ENCODE data around the gene ADCY10.
"Not testable (repeated sequence)": the region's sequence is repeated elsewhere in the genome, so short reads cannot be mapped to it uniquely, and the experiment has no call there.

ADCY10 gene

DNA sequence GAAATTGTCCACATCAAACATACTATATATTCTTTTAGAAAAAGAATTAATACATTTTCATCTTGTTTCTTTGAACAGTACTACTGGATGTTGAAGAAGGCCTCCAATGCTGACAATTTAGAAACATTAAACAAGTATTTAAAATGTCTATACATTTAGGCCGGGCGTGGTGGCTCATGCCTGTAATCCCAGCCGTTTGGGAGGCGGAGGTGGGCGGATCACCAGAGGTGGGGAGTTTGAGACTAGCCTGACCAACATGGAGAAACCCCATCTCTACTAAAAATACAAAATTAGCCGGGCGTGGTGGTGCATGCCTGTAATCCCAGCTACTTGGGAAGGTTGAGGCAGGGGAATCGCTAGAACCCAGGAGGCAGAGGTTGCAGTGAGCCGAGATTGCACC, 15.0 kb upstream of the ADCY10 start:
- WGBS (ENCODE audit: extremely low coverage, insufficient coverage, insufficient read length): no CpG with 5 or more reads among the region's 9 CpGs
- H3K14ac ChIP-seq (ENCODE audit: low read length); H3K4me1 ChIP-seq (ENCODE audit: control insufficient read depth in 1 of 2, insufficient read depth in 2 of 2, low read length in 2 of 2); H3K79me2 ChIP-seq (ENCODE audit: control insufficient read depth, insufficient read depth, low read length, poor library complexity); H3K27ac ChIP-seq (ENCODE audit: low read depth, low read length); H2BK12ac ChIP-seq (ENCODE audit: low read length); H2AK5ac ChIP-seq (ENCODE audit: low read length); H4K8ac ChIP-seq (ENCODE audit: low read depth, low read length); H3K9me3 ChIP-seq (ENCODE audit: insufficient read depth, low read depth, low read length); H3K4me2 ChIP-seq (ENCODE audit: low read length); H2BK120ac ChIP-seq (ENCODE audit: insufficient read depth, low read length, poor library complexity); H3K18ac ChIP-seq (ENCODE audit: low read length); H3K9ac ChIP-seq (ENCODE audit: low read length); H3K36me3 ChIP-seq (ENCODE audit: control insufficient read depth in 1 of 2, insufficient read depth in 2 of 2, low read length in 2 of 2); H2AFZ ChIP-seq (ENCODE audit: insufficient read depth, low read length, poor library complexity); H3K27me3 ChIP-seq (ENCODE audit: insufficient read depth, low read length); H3K4ac ChIP-seq (ENCODE audit: low read depth, low read length); H2BK5ac ChIP-seq (ENCODE audit: low read depth, low read length, poor library complexity); H4K12ac ChIP-seq (ENCODE audit: low read depth, low read length); DNase-seq; H4K91ac ChIP-seq (ENCODE audit: low read depth, low read length); H3K79me1 ChIP-seq (ENCODE audit: low read length); H3K23ac ChIP-seq (ENCODE audit: low read length); H3K4me3 ChIP-seq (ENCODE audit: low read depth, low read length): not testable (repeated sequence)

DNA sequence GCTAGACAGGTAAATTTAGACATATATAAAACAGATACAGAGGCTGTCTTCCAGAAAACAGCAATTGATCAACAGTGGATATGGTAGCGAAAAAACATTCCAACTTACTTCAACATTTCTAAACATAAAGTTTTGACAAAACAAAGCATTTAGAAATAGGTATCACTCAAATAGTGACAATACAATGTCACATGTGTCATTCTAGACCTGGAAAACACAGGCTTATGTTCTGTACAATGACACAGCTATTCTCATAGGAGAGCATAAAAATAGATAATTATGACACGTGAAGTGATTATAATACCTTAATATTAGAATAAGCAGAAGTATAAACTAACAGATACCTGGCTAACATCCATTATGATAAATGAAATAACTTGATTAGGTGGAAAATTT, 14.5 kb upstream of the ADCY10 start:
- H2BK12ac ChIP-seq (ENCODE audit: low read length): no peak overlapping the region
- H3K79me2 ChIP-seq (ENCODE audit: control insufficient read depth, insufficient read depth, low read length, poor library complexity): peaks cover 2% of the 10 kb centered on the region
- H3K9ac ChIP-seq (ENCODE audit: low read length): no peak overlapping the region
- H3K4me3 ChIP-seq (ENCODE audit: low read depth, low read length): no peak overlapping the region
- no peak overlapping the region for H2AFZ ChIP-seq (ENCODE audit: insufficient read depth, low read length, poor library complexity)
- H3K18ac ChIP-seq (ENCODE audit: low read length): no peak overlapping the region
- no peak overlapping the region for H4K91ac ChIP-seq (ENCODE audit: low read depth, low read length)
- no peak overlapping the region for H3K14ac ChIP-seq (ENCODE audit: low read length)
- H4K8ac ChIP-seq (ENCODE audit: low read depth, low read length): no peak overlapping the region
- no peaks in the 10 kb centered on the region for H3K9me3 ChIP-seq (ENCODE audit: insufficient read depth, low read depth, low read length)
- H3K4ac ChIP-seq (ENCODE audit: low read depth, low read length): no peak overlapping the region
- H3K36me3 ChIP-seq (ENCODE audit: control insufficient read depth in 1 of 2, insufficient read depth in 2 of 2, low read length in 2 of 2): no peaks in the 10 kb centered on the region
- no peak overlapping the region for H4K12ac ChIP-seq (ENCODE audit: low read depth, low read length)
- no CpG with 5 or more reads among the region's 2 CpGs for WGBS (ENCODE audit: extremely low coverage, insufficient coverage, insufficient read length)
- no peak for DNase-seq
- H2BK5ac ChIP-seq (ENCODE audit: low read depth, low read length, poor library complexity): no peak overlapping the region
- H2BK120ac ChIP-seq (ENCODE audit: insufficient read depth, low read length, poor library complexity): no peak overlapping the region
- no peak overlapping the region for H3K4me2 ChIP-seq (ENCODE audit: low read length)
- H3K27ac ChIP-seq (ENCODE audit: low read depth, low read length): no peak overlapping the region
- H3K23ac ChIP-seq (ENCODE audit: low read length): no peak overlapping the region
- H2AK5ac ChIP-seq (ENCODE audit: low read length): no peak overlapping the region
- H3K79me1 ChIP-seq (ENCODE audit: low read length): no peaks in the 10 kb centered on the region
- peaks cover 0 to 2% of the 10 kb centered on the region in 2 experiments for H3K4me1 ChIP-seq (ENCODE audit: control insufficient read depth in 1 of 2, insufficient read depth in 2 of 2, low read length in 2 of 2)
- H3K27me3 ChIP-seq (ENCODE audit: insufficient read depth, low read length): no peaks in the 10 kb centered on the region

DNA sequence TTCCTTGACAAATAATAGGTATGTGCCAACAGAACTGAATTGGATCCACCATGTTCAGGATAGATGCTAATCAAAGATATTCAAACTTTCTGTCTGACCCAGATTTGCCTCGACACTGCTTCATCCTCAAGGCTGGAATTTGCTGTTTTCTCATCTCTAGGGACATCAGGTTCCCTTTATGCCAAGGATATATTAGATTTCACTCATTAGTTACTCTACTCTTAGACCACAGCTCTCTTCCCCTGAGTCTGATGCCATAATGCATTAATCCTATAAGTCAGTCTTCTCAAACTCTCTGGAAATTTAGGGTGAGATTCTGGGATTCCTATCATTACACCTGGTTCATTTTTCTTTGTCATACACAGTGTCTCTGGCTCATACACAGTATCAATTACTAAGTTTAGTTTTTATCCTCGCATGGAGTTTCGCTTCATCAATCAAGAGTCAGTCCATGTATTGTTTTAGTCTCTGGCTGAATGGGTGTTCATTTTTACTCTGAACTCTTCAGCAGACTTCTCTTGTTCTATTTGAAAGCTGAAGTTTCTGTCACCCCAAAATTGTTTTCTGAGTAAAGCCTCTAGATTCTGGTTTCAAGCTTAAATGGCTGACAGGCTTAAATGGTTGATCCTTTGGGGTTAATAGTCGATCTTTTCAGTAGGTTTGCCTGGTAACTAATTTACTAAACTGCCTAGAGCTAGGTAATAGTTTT, 13.3 kb upstream of the ADCY10 start:
- Histone ChIP-seq H3K9me3 (ENCODE audit: insufficient read depth, low read depth, low read length) (no peaks in the 10 kb centered on the region), H3K14ac (ENCODE audit: low read length) (no peak overlapping the region), H3K18ac (ENCODE audit: low read length) (no peak overlapping the region), H3K27me3 (ENCODE audit: insufficient read depth, low read length) (no peaks in the 10 kb centered on the region), H2BK5ac (ENCODE audit: low read depth, low read length, poor library complexity) (no peak overlapping the region), H3K27ac (ENCODE audit: low read depth, low read length) (no peak overlapping the region), H3K23ac (ENCODE audit: low read length) (no peak overlapping the region), H3K4me1 (ENCODE audit: control insufficient read depth in 1 of 2, insufficient read depth in 2 of 2, low read length in 2 of 2) (peaks cover 0 to 2% of the 10 kb centered on the region in 2 experiments), H3K4ac (ENCODE audit: low read depth, low read length) (peak overlapping the region; percentile 70), H3K36me3 (ENCODE audit: control insufficient read depth in 1 of 2, insufficient read depth in 2 of 2, low read length in 2 of 2) (no peaks in the 10 kb centered on the region), H4K12ac (ENCODE audit: low read depth, low read length) (no peak overlapping the region), H3K4me2 (ENCODE audit: low read length) (no peak overlapping the region), H3K79me2 (ENCODE audit: control insufficient read depth, insufficient read depth, low read length, poor library complexity) (no peaks in the 10 kb centered on the region), H4K91ac (ENCODE audit: low read depth, low read length) (no peak overlapping the region), H2AK5ac (ENCODE audit: low read length) (no peak overlapping the region), H2BK120ac (ENCODE audit: insufficient read depth, low read length, poor library complexity) (no peak overlapping the region), H2AFZ (ENCODE audit: insufficient read depth, low read length, poor library complexity) (no peak overlapping the region), H3K79me1 (ENCODE audit: low read length) (no peaks in the 10 kb centered on the region), H3K9ac (ENCODE audit: low read length) (no peak overlapping the region), H3K4me3 (ENCODE audit: low read depth, low read length) (no peak overlapping the region), H2BK12ac (ENCODE audit: low read length) (no peak overlapping the region), H4K8ac (ENCODE audit: low read depth, low read length) (no peak overlapping the region)
- no CpG with 5 or more reads among the region's 4 CpGs for WGBS (ENCODE audit: extremely low coverage, insufficient coverage, insufficient read length)
- DNase-seq: no peak

DNA sequence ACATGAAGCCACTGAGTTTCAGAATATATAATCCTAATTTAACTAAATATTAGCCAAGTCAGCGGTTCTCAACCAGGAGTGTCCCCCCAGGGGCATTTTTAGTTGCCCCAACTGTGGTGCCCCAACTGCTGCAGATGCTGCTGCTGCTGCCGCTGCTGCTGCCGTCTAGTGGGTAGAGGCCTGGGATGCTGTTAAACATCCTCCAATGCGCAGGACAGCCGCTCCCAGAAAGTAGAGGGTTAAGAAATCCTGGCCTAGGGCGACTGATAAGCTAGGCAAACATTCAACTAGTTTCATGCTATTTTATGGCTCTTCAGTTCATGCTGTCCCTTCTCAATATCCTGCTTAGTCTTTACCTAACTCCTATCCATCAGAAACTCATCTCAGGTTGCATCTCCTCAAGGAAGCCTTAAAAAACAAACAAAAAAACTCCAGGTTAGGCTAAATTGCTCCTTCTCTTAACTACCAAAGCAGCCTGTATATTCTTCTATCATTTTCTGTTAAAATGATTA, 12.6 kb upstream of the ADCY10 start:
- Histone ChIP-seq H2BK12ac (ENCODE audit: low read length) (no peak overlapping the region), H3K4me2 (ENCODE audit: low read length) (no peak overlapping the region), H3K4me3 (ENCODE audit: low read depth, low read length) (no peak overlapping the region), H3K27ac (ENCODE audit: low read depth, low read length) (no peak overlapping the region), H3K79me2 (ENCODE audit: control insufficient read depth, insufficient read depth, low read length, poor library complexity) (no peaks in the 10 kb centered on the region), H2BK120ac (ENCODE audit: insufficient read depth, low read length, poor library complexity) (no peak overlapping the region), H3K4me1 (ENCODE audit: control insufficient read depth in 1 of 2, insufficient read depth in 2 of 2, low read length in 2 of 2) (peaks cover 0 to 2% of the 10 kb centered on the region in 2 experiments), H3K27me3 (ENCODE audit: insufficient read depth, low read length) (no peaks in the 10 kb centered on the region), H2BK5ac (ENCODE audit: low read depth, low read length, poor library complexity) (no peak overlapping the region), H2AFZ (ENCODE audit: insufficient read depth, low read length, poor library complexity) (no peak overlapping the region), H4K91ac (ENCODE audit: low read depth, low read length) (no peak overlapping the region), H2AK5ac (ENCODE audit: low read length) (no peak overlapping the region), H3K79me1 (ENCODE audit: low read length) (no peaks in the 10 kb centered on the region), H3K36me3 (ENCODE audit: control insufficient read depth in 1 of 2, insufficient read depth in 2 of 2, low read length in 2 of 2) (no peaks in the 10 kb centered on the region), H3K18ac (ENCODE audit: low read length) (no peak overlapping the region), H4K8ac (ENCODE audit: low read depth, low read length) (no peak overlapping the region), H4K12ac (ENCODE audit: low read depth, low read length) (no peak overlapping the region), H3K9me3 (ENCODE audit: insufficient read depth, low read depth, low read length) (no peaks in the 10 kb centered on the region), H3K14ac (ENCODE audit: low read length) (no peak overlapping the region), H3K9ac (ENCODE audit: low read length) (no peak overlapping the region), H3K23ac (ENCODE audit: low read length) (no peak overlapping the region), H3K4ac (ENCODE audit: low read depth, low read length) (peak overlapping the region; percentile 22)
- DNase-seq: no peak
- no CpG with 5 or more reads among the region's 6 CpGs for WGBS (ENCODE audit: extremely low coverage, insufficient coverage, insufficient read length)

Measured in trophoblast cell (in vitro differentiated cells and primary cell).